Measurements from ENCODE around the gene DPP6. TPM values are rescaled to one million over a fixed set of nuclear protein-coding genes. Genes with fewer than 3 reads are reported as not detected.

The DPP6 gene
- total RNA-seq, 2 experiments from 2014 or later, result not detected

GRCh38 chr7:154441811-154442210 lies 389.6 kb downstream of the DPP6 start:
- ChIA-PET POLR2A (no interaction called here), CTCF (ENCODE audit: unreplicated experiment) (no interaction called here)
- BruUV-seq (replicated peaks), result no TSS peak
- no peaks in the 10 kb centered on the region for H3K9me3 ChIP-seq (ENCODE audit: low read length)
- no peaks in the 10 kb centered on the region for H3K36me3 ChIP-seq (ENCODE audit: insufficient read depth, low read length)
- H4K20me1 ChIP-seq (ENCODE audit: insufficient read depth, low read length), result no peaks in the 10 kb centered on the region
- intact Hi-C loops (cut with micrococcal nuclease; ENCODE audit: unreplicated experiment), result no loop called here
- no peaks in the 10 kb centered on the region for H3K9me2 ChIP-seq (ENCODE audit: insufficient read depth, low read length)
- no peak overlapping the region for H2AFZ ChIP-seq (ENCODE audit: low read length)
- TF ChIP-seq EZH2phosphoT487 (IDR thresholded peaks at IDR 0.05; ENCODE audit: borderline replicate concordance, low read depth, low read length), result no peak
- no peak for TF ChIP-seq CTCF (conservative IDR thresholded peaks at IDR 0.05; ENCODE audit: low read length)
- H3K4me1 ChIP-seq (ENCODE audit: insufficient read depth, low read length, poor library complexity, severe bottlenecking), result no peaks in the 10 kb centered on the region
- no peaks in the 10 kb centered on the region for H3K79me2 ChIP-seq (ENCODE audit: insufficient read depth, low read depth, low read length)
- no peak overlapping the region for H3K27ac ChIP-seq (ENCODE audit: low read depth, low read length, poor library complexity, severe bottlenecking)
- DNase-seq (ENCODE audit: low spot score), result no peak
- no peak overlapping the region for H3K4me3 ChIP-seq (ENCODE audit: low read depth, low read length, poor library complexity, severe bottlenecking)
- H3K4me2 ChIP-seq (ENCODE audit: low read length), result no peak overlapping the region

DNA sequence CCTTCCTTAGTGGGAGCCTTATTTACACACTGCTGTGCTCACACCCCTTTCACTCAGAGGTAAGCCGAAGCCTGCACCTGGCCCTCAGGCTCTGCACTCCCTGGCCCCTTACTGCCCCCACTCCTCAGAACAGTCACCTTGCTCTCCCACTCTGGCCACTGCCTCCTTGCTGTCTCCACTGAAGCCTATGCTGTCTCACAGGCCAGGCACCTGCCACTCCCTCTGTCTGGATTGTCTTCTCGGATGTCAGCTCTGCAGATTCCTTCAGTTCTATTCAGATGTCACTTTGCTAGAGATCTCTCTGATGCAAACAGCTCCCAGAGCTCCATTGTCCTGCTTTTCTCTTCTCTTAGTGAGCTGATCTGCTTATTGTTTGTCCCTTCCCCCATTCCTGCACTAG lies 390.7 kb downstream of the DPP6 start:
- DNase-seq (ENCODE audit: low spot score), result no peak
- Histone ChIP-seq H3K9me3 (ENCODE audit: low read length) (no peaks in the 10 kb centered on the region), H3K79me2 (ENCODE audit: insufficient read depth, low read depth, low read length) (no peaks in the 10 kb centered on the region), H3K4me3 (ENCODE audit: low read depth, low read length, poor library complexity, severe bottlenecking) (no peak overlapping the region), H3K27ac (ENCODE audit: low read depth, low read length, poor library complexity, severe bottlenecking) (no peak overlapping the region), H3K9me2 (ENCODE audit: insufficient read depth, low read length) (no peaks in the 10 kb centered on the region), H3K36me3 (ENCODE audit: insufficient read depth, low read length) (no peaks in the 10 kb centered on the region), H4K20me1 (ENCODE audit: insufficient read depth, low read length) (no peaks in the 10 kb centered on the region), H3K4me2 (ENCODE audit: low read length) (no peak overlapping the region), H2AFZ (ENCODE audit: low read length) (no peak overlapping the region), H3K4me1 (ENCODE audit: insufficient read depth, low read length, poor library complexity, severe bottlenecking) (no peaks in the 10 kb centered on the region)
- intact Hi-C loops (cut with micrococcal nuclease; ENCODE audit: unreplicated experiment), result no loop called here
- no peak for TF ChIP-seq CTCF (conservative IDR thresholded peaks at IDR 0.05; ENCODE audit: low read length)
- no peak for TF ChIP-seq EZH2phosphoT487 (IDR thresholded peaks at IDR 0.05; ENCODE audit: borderline replicate concordance, low read depth, low read length)
- BruUV-seq (replicated peaks), result no TSS peak
- POLR2A ChIA-PET, result no interaction called here
- CTCF ChIA-PET (ENCODE audit: unreplicated experiment), result no interaction called here

GRCh38 chr7:154450451-154450850 lies 398.3 kb downstream of the DPP6 start:
- intact Hi-C loops (cut with micrococcal nuclease; ENCODE audit: unreplicated experiment), result no loop called here
- POLR2A ChIA-PET, result no interaction called here
- no peak for DNase-seq (ENCODE audit: low spot score)
- H3K36me3 ChIP-seq (ENCODE audit: insufficient read depth, low read length), result no peaks in the 10 kb centered on the region
- H3K4me1 ChIP-seq (ENCODE audit: insufficient read depth, low read length, poor library complexity, severe bottlenecking), result no peaks in the 10 kb centered on the region
- no peaks in the 10 kb centered on the region for H3K9me3 ChIP-seq (ENCODE audit: low read length)
- no peaks in the 10 kb centered on the region for H3K9me2 ChIP-seq (ENCODE audit: insufficient read depth, low read length)
- no peaks in the 10 kb centered on the region for H3K79me2 ChIP-seq (ENCODE audit: insufficient read depth, low read depth, low read length)
- H3K27ac ChIP-seq (ENCODE audit: low read depth, low read length, poor library complexity, severe bottlenecking), result no peak overlapping the region
- no peak overlapping the region for H3K4me3 ChIP-seq (ENCODE audit: low read depth, low read length, poor library complexity, severe bottlenecking)
- no peak overlapping the region for H3K4me2 ChIP-seq (ENCODE audit: low read length)
- BruUV-seq (replicated peaks), result no TSS peak
- TF ChIP-seq EZH2phosphoT487 (IDR thresholded peaks at IDR 0.05; ENCODE audit: borderline replicate concordance, low read depth, low read length) (no peak), CTCF (conservative IDR thresholded peaks at IDR 0.05; ENCODE audit: low read length) (no peak)
- CTCF ChIA-PET (ENCODE audit: unreplicated experiment), result no interaction called here
- H4K20me1 ChIP-seq (ENCODE audit: insufficient read depth, low read length), result no peaks in the 10 kb centered on the region
- H2AFZ ChIP-seq (ENCODE audit: low read length), result no peak overlapping the region
